Uterus (tissue), 4 donors: ENCODE measurements around the gene DNAJA4. TPM values are rescaled to one million over a fixed set of nuclear protein-coding genes. Genes with fewer than 3 reads are reported as not detected.

ENCODE experiments used
- DNase-seq, 2 donors: peaks; one replicate each; pipeline ENCODE4 v3.0.0-alpha.2; 2019 to 2020
- H3K27ac ChIP-seq, 2 donors: fragments of 200-600 bp; sonication (generic); 1 replicate in 1 of 2; 2 replicates in 1 of 2; pipeline ENCODE4 v1.5.1; 2016 to 2018
- H3K27me3 ChIP-seq, 2 donors: fragments of 200-600 bp; sonication (generic); one replicate each; pipeline ENCODE4 v1.5.1; 2018 to 2019; ENCODE audit warnings: control low read depth in 1 of 2
- H3K36me3 ChIP-seq, 2 donors: fragments of 200-600 bp; sonication (generic); one replicate each; pipeline ENCODE4 v1.5.1; 2019; ENCODE audit warnings: control low read depth in 1 of 2
- H3K4me1 ChIP-seq, 2 donors: fragments of 200-600 bp; sonication (generic); one replicate each; pipeline ENCODE4 v1.5.1; 2018 to 2019; ENCODE audit warnings: control low read depth in 1 of 2
- H3K4me3 ChIP-seq, 2 donors: fragments of 200-600 bp; sonication (generic); 1 replicate in 1 of 2; 2 replicates in 1 of 2; pipeline ENCODE4 v1.5.1; 2018 to 2019; ENCODE audit warnings: mild to moderate bottlenecking in 1 of 2
- H3K9me3 ChIP-seq, 2 donors: fragments of 200-600 bp; sonication (generic); one replicate each; pipeline ENCODE4 v1.5.1; 2019; ENCODE audit warnings: control low read depth in 1 of 2
- CTCF ChIP-seq, 4 experiments: fragments of 200-600 bp in 2 of 4; fragments of 450-650 bp in 2 of 4; sonication (generic) in 2 of 4; IDR thresholded peaks; one replicate each; pipeline ENCODE4 v1.5.1; 2016 to 2019; ENCODE audit warnings: antibody characterized with exemption in 4 of 4, mild to moderate bottlenecking in 2 of 4, moderate library complexity in 1 of 4
- POLR2A ChIP-seq, 2 donors: fragments of 450-650 bp; IDR thresholded peaks; one replicate each; pipeline ENCODE4 v1.6.1; 2016; ENCODE audit warnings: antibody characterized with exemption in 2 of 2, mild to moderate bottlenecking in 1 of 2, moderate library complexity in 1 of 2
- intact Hi-C: fragments of 100-400 bp; cut with DNase I; formaldehyde crosslinking; loops from one replicate; pipeline ENCODE4 v1.15.1; 2023; ENCODE audit warnings: low total_unique reads
- total RNA-seq, 4 donors: library from RNA; depleted of rRNA in 3 of 4; stranded (reverse); fragments of >200 nt in 3 of 4; gene quantifications; one replicate each; pipeline versions ENCODE4 v1.1.0 to v1.2.4, GENCODE V29; 2014 to 2023
- donor health status: DM: yes; HTN: yes; CAD: no.

DNAJA4 gene
- total RNA-seq, 4 donors from 2014 or later = 2.6 to 16.8 (median 14.6) TPM

- Histone ChIP-seq H3K27me3 (no peaks in the 10 kb centered on the region), H3K36me3 (no peaks in the 10 kb centered on the region), H3K4me1 (no peaks in the 10 kb centered on the region), H3K4me3 (no peak overlapping the region), H3K27ac (no peak overlapping the region), H3K9me3 (no peaks in the 10 kb centered on the region)
- TF ChIP-seq POLR2A (IDR thresholded peaks at IDR 0.05) = no peak
- no peak for DNase-seq
- intact Hi-C loops = no loop called here
These were observed 34.6 kb upstream of the DNAJA4 start for GRCh38 chr15:78229431-78230406.

- DNase-seq = no peak
- Histone ChIP-seq H3K9me3 (no peaks in the 10 kb centered on the region), H3K27ac (no peak overlapping the region), H3K27me3 (no peaks in the 10 kb centered on the region), H3K4me1 (no peaks in the 10 kb centered on the region), H3K36me3 (no peaks in the 10 kb centered on the region), H3K4me3 (no peak overlapping the region)
- TF ChIP-seq CTCF (IDR thresholded peaks at IDR 0.05) (no peak), POLR2A (IDR thresholded peaks at IDR 0.05) (no peak)
- intact Hi-C loops = no loop called here
These were observed 31.4 kb upstream of the DNAJA4 start for GRCh38 chr15:78232951-78233350.

- H3K27me3 ChIP-seq = no peaks in the 10 kb centered on the region
- no peak for DNase-seq
- no peaks in the 10 kb centered on the region for H3K4me1 ChIP-seq
- TF ChIP-seq CTCF (IDR thresholded peaks at IDR 0.05) (no peak), POLR2A (IDR thresholded peaks at IDR 0.05) (no peak)
- intact Hi-C loops = no loop called here
- H3K27ac ChIP-seq = no peak overlapping the region
- no peaks in the 10 kb centered on the region for H3K36me3 ChIP-seq
- H3K4me3 ChIP-seq = no peak overlapping the region
- no peaks in the 10 kb centered on the region for H3K9me3 ChIP-seq
These were observed 30.9 kb upstream of the DNAJA4 start for GRCh38 chr15:78233496-78233895.

- H3K9me3 ChIP-seq = no peaks in the 10 kb centered on the region
- intact Hi-C loops = no loop called here
- H3K27me3 ChIP-seq = no peaks in the 10 kb centered on the region
- TF ChIP-seq CTCF (IDR thresholded peaks at IDR 0.05) (no peak), POLR2A (IDR thresholded peaks at IDR 0.05) (no peak)
- no peak within 1 kb of the TSS for H3K27ac ChIP-seq
- H3K4me3 ChIP-seq = no peak within 1 kb of the TSS
- no peaks in the 10 kb centered on the region for H3K36me3 ChIP-seq
- no peaks in the 10 kb centered on the region for H3K4me1 ChIP-seq
- no peak for DNase-seq
These were observed 29.8 kb upstream of the DNAJA4 start, which contains the start of gene ACSBG1 for GRCh38 chr15:78234515-78235040. TSS of gene ACSBG1 (minus strand) at chr15:78234565. CDS start at chr15:78234501, 64 bp downstream.

GRCh38 chr15:78236491-78236890 lies 27.9 kb upstream of the DNAJA4 start:
- intact Hi-C loops = no loop called here
- no peak for TF ChIP-seq CTCF (IDR thresholded peaks at IDR 0.05)
- TF ChIP-seq POLR2A (IDR thresholded peaks at IDR 0.05) = no peak
- no peaks in the 10 kb centered on the region for H3K36me3 ChIP-seq
- H3K9me3 ChIP-seq = no peaks in the 10 kb centered on the region
- no peaks in the 10 kb centered on the region for H3K4me1 ChIP-seq
- no peaks in the 10 kb centered on the region for H3K27me3 ChIP-seq
- no peak for DNase-seq
- no peak overlapping the region for H3K4me3 ChIP-seq
- no peak overlapping the region for H3K27ac ChIP-seq
